Omental fat pad (tissue), 4 donors: ENCODE results near the gene TECR. TPM values are rescaled to one million over a fixed set of nuclear protein-coding genes. Genes with fewer than 3 reads are reported as not detected.

Source experiments
- ATAC-seq: fragments of 150-250 bp; one replicate; pipeline ENCODE4 v1.9.1; 2016; ENCODE audit warnings: mild to moderate bottlenecking, moderate library complexity; ENCODE audit not compliant: low FRiP score
- DNase-seq: peaks from one replicate; pipeline ENCODE4 v3.0.0-alpha.2; 2019; ENCODE audit warnings: low spot score
- CTCF ChIP-seq, 3 donors: fragments of 450-650 bp; IDR thresholded peaks; one replicate each; pipeline ENCODE4 v1.5.1; 2016 to 2017; ENCODE audit warnings: antibody characterized with exemption in 3 of 3, mild to moderate bottlenecking in 3 of 3, moderate library complexity in 2 of 3
- total RNA-seq, 4 donors: library from RNA; depleted of rRNA; stranded (reverse); fragments of >200 nt; gene quantifications; one replicate each; pipeline ENCODE4 v1.1.0, GENCODE V29; 2016

The TECR gene
- 10 to 100 TPM; 32.9 to 58.1 (median 46.8) TPM for total RNA-seq

DNA sequence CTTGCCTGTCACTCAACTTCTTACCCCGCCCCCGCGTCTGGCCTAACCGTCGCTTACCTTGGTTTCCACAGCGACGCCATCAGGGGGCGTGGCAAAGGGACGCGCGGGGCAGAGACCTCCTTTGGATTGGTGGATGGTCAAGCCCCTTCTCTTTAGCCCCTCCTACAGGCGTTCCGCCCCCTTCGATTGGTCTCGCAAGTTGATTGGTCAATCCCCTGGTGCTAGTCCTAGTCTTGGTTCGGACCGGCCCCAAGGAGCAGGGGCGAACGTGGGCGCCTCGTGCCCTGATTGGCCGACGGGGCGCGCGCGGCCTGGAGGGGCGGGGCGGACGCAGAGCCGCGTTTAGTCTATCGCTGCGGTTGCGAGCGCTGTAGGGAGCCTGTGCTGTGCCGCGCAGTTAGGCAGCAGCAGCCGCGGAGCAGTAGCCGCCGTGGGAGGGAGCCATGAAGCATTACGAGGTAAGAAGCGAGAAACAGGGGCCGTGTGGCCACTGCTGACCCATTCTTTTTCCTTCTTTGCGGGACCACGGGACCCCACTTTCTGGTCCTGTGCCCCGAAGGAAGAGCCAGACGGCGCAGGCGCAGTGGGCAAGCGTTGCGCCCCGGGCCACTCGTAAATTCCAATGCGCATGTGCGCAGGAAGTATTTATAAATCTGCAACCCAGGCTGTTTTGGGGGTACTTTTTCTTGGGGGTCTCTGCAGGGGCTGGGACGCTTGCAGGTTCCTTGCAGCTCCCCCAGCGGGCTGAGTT, at the start of gene TECR:
TSS of gene TECR (plus strand) at position 341 of the 751 bp plus-strand sequence. CDS start at position 444, 103 bp downstream.
- ATAC-seq: peak; percentile 99
- TF ChIP-seq CTCF (IDR thresholded peaks at IDR 0.05): no peak
- peak; percentile 99 for DNase-seq

GRCh38 chr19:14479975-14480699, 49.3 kb upstream of the TECR start:
- no peak for TF ChIP-seq CTCF (IDR thresholded peaks at IDR 0.05)
- DNase-seq: no peak
- peak; percentile 17 for ATAC-seq

GRCh38 chr19:14480700-14481079, 48.7 kb upstream of the TECR start:
- no peak for TF ChIP-seq CTCF (IDR thresholded peaks at IDR 0.05)
- DNase-seq: no peak
- no peak for ATAC-seq

GRCh38 chr19:14482172-14482941, 47.0 kb upstream of the TECR start:
- no peak for ATAC-seq
- no peak for DNase-seq
- TF ChIP-seq CTCF (IDR thresholded peaks at IDR 0.05): no peak

- DNase-seq (no peak), ATAC-seq (no peak)
- TF ChIP-seq CTCF (IDR thresholded peaks at IDR 0.05): no peak
These were observed 41.8 kb upstream of the TECR start for GRCh38 chr19:14487370-14488125.

GRCh38 chr19:14492756-14493337, 36.5 kb upstream of the TECR start:
- DNase-seq: no peak

More at GRCh38 chr19:14492756-14493337, 36.5 kb upstream of the TECR start:
- no peak for ATAC-seq
- no peak for TF ChIP-seq CTCF (IDR thresholded peaks at IDR 0.05)
